Left forelimb (tissue), 1 donor: ENCODE results near the gene MAMDC2.

Source experiments
- DNase-seq: peaks from one replicate; pipeline ENCODE4 v3.0.0-alpha.2; 2018; ENCODE audit warnings: low spot score

MAMDC2 gene

GRCh38 chr9:70043689-70044489 is at the start of gene MAMDC2:
Gene MAMDC2, plus strand, starts transcription at chr9:70043848. Its CDS starts 350 bp downstream, at chr9:70044198.
- peak; percentile 72 for DNase-seq

- DNase-seq, result no peak
Measured at GRCh38 chr9:69995846-69996245, 47.8 kb upstream of the MAMDC2 start.

- DNase-seq, result no peak
Measured at GRCh38 chr9:69996967-69997366, 46.7 kb upstream of the MAMDC2 start.

- no peak for DNase-seq
Measured at GRCh38 chr9:69997524-69997923, 46.1 kb upstream of the MAMDC2 start.

GRCh38 chr9:69999315-69999714 is 44.3 kb upstream of the MAMDC2 start:
- DNase-seq, result no peak

- DNase-seq, result no peak
Measured at GRCh38 chr9:70000469-70000868, 43.2 kb upstream of the MAMDC2 start.

GRCh38 chr9:70003901-70004714 is 39.5 kb upstream of the MAMDC2 start:
- no peak for DNase-seq

- DNase-seq, result no peak
Measured at GRCh38 chr9:70006306-70006705, 37.3 kb upstream of the MAMDC2 start.

GRCh38 chr9:70007831-70008230 is 35.8 kb upstream of the MAMDC2 start:
- DNase-seq, result no peak

GRCh38 chr9:70010015-70010414 is 33.6 kb upstream of the MAMDC2 start:
- DNase-seq, result no peak

GRCh38 chr9:70011366-70011765 is 32.3 kb upstream of the MAMDC2 start:
- no peak for DNase-seq

- DNase-seq, result no peak
Measured at GRCh38 chr9:70012569-70012968, 31.1 kb upstream of the MAMDC2 start.

GRCh38 chr9:70013598-70014196 is 30.0 kb upstream of the MAMDC2 start:
- no peak for DNase-seq

GRCh38 chr9:70015099-70015498 is 28.5 kb upstream of the MAMDC2 start:
- DNase-seq, result no peak

GRCh38 chr9:70020217-70020616 is 23.4 kb upstream of the MAMDC2 start:
- no peak for DNase-seq

- no peak for DNase-seq
Measured at GRCh38 chr9:70020991-70021571, 22.6 kb upstream of the MAMDC2 start.

- no peak for DNase-seq
Measured at GRCh38 chr9:70028287-70028686, 15.4 kb upstream of the MAMDC2 start.

- no peak for DNase-seq
Measured at GRCh38 chr9:70030156-70030555, 13.5 kb upstream of the MAMDC2 start.

- DNase-seq, result no peak
Measured at GRCh38 chr9:70031141-70031545, 12.5 kb upstream of the MAMDC2 start.

GRCh38 chr9:70034271-70034711 is 9.4 kb upstream of the MAMDC2 start:
- no peak for DNase-seq

GRCh38 chr9:70035691-70036090 is 8.0 kb upstream of the MAMDC2 start:
- no peak for DNase-seq

GRCh38 chr9:70036641-70037040 is 7.0 kb upstream of the MAMDC2 start:
- no peak for DNase-seq
